ENCODE data around the gene CDX2.

- TF ChIP-seq, protein P1, sequence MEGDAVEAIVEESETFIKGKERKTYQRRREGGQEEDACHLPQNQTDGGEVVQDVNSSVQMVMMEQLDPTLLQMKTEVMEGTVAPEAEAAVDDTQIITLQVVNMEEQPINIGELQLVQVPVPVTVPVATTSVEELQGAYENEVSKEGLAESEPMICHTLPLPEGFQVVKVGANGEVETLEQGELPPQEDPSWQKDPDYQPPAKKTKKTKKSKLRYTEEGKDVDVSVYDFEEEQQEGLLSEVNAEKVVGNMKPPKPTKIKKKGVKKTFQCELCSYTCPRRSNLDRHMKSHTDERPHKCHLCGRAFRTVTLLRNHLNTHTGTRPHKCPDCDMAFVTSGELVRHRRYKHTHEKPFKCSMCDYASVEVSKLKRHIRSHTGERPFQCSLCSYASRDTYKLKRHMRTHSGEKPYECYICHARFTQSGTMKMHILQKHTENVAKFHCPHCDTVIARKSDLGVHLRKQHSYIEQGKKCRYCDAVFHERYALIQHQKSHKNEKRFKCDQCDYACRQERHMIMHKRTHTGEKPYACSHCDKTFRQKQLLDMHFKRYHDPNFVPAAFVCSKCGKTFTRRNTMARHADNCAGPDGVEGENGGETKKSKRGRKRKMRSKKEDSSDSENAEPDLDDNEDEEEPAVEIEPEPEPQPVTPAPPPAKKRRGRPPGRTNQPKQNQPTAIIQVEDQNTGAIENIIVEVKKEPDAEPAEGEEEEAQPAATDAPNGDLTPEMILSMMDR (IDR thresholded peaks at IDR 0.05), result no peak
- TF ChIP-seq SIN3A (IDR thresholded peaks at IDR 0.05; ENCODE audit: borderline replicate concordance, insufficient read depth, low read depth, low read length), result no peak
Measured at GRCh38 chr13:27977476-27978300, 8.6 kb upstream of the CDX2 start.
